ENCODE measurements around the gene LAMC3. TPM values are rescaled to one million over a fixed set of nuclear protein-coding genes. Genes with fewer than 3 reads are reported as not detected.

LAMC3 gene
- total and polyA plus RNA-seq, 2 experiments from 2014 or later = 5.4 to 14.0 TPM

- H3K4me1 ChIP-seq (ENCODE audit: low read depth) = peaks cover 10% of the 10 kb centered on the region
- TF ChIP-seq CTCF (IDR thresholded peaks at IDR 0.05; ENCODE audit: low read depth, low read length) = no peak
- H3K4me3 ChIP-seq = no peak overlapping the region
- no peaks in the 10 kb centered on the region for H3K9me3 ChIP-seq (ENCODE audit: low read depth)
- H3K27me3 ChIP-seq = peaks cover 4% of the 10 kb centered on the region
- no peak overlapping the region for H3K27ac ChIP-seq
- DNase-seq (ENCODE audit: low read depth in 1 of 2, low spot score in 1 of 2) = no peak
- no peaks in the 10 kb centered on the region for H3K36me3 ChIP-seq
These were observed 5.0 kb downstream of the LAMC3 start for GRCh38 chr9:131013771-131014676.

- Histone ChIP-seq H3K4me3 (no peak overlapping the region), H3K4me1 (ENCODE audit: low read depth) (peaks cover 10% of the 10 kb centered on the region), H3K36me3 (no peaks in the 10 kb centered on the region), H3K27ac (no peak overlapping the region), H3K9me3 (ENCODE audit: low read depth) (no peaks in the 10 kb centered on the region), H3K27me3 (no peaks in the 10 kb centered on the region)
- DNase-seq (ENCODE audit: low read depth in 1 of 2, low spot score in 1 of 2) = no peak
- TF ChIP-seq CTCF (IDR thresholded peaks at IDR 0.05; ENCODE audit: low read depth, low read length) = no peak
These were observed 6.1 kb downstream of the LAMC3 start for GRCh38 chr9:131015112-131015511.

- H3K4me1 ChIP-seq (ENCODE audit: low read depth) = peaks cover 5% of the 10 kb centered on the region
- TF ChIP-seq CTCF (IDR thresholded peaks at IDR 0.05; ENCODE audit: low read depth, low read length) = no peak
- no peak overlapping the region for H3K27ac ChIP-seq
- no peaks in the 10 kb centered on the region for H3K27me3 ChIP-seq
- no peaks in the 10 kb centered on the region for H3K9me3 ChIP-seq (ENCODE audit: low read depth)
- H3K4me3 ChIP-seq = no peak overlapping the region
- H3K36me3 ChIP-seq = no peaks in the 10 kb centered on the region
- DNase-seq (ENCODE audit: low read depth in 1 of 2, low spot score in 1 of 2) = no peak
These were observed 7.0 kb downstream of the LAMC3 start for GRCh38 chr9:131015876-131016397.

- TF ChIP-seq CTCF (IDR thresholded peaks at IDR 0.05; ENCODE audit: low read depth, low read length) = no peak
- Histone ChIP-seq H3K27ac (no peak overlapping the region), H3K4me1 (ENCODE audit: low read depth) (no peaks in the 10 kb centered on the region), H3K9me3 (ENCODE audit: low read depth) (no peaks in the 10 kb centered on the region), H3K36me3 (no peaks in the 10 kb centered on the region), H3K27me3 (no peaks in the 10 kb centered on the region), H3K4me3 (no peak overlapping the region)
- peak in 1 of 2 donors; percentile 23 for DNase-seq (ENCODE audit: low read depth in 1 of 2, low spot score in 1 of 2)
These were observed 8.1 kb downstream of the LAMC3 start for GRCh38 chr9:131017067-131017466.

- no peak for TF ChIP-seq CTCF (IDR thresholded peaks at IDR 0.05; ENCODE audit: low read depth, low read length)
- Histone ChIP-seq H3K4me1 (ENCODE audit: low read depth) (no peaks in the 10 kb centered on the region), H3K4me3 (no peak overlapping the region), H3K9me3 (ENCODE audit: low read depth) (no peaks in the 10 kb centered on the region), H3K36me3 (no peaks in the 10 kb centered on the region), H3K27me3 (no peaks in the 10 kb centered on the region), H3K27ac (no peak overlapping the region)
- DNase-seq (ENCODE audit: low read depth in 1 of 2, low spot score in 1 of 2) = no peak
These were observed 9.6 kb downstream of the LAMC3 start for GRCh38 chr9:131018621-131019020.
